Measurements from ENCODE around the gene CEP85L.

CEP85L gene

GRCh38 chr6:118660218-118660569, 8.8 kb upstream of the CEP85L start:
- DNase-seq (ENCODE audit: low read depth in 2 of 2) = no peak

GRCh38 chr6:118659513-118660217, 8.3 kb upstream of the CEP85L start:
- DNase-seq (ENCODE audit: low read depth in 2 of 2) = no peak

- DNase-seq (ENCODE audit: low read depth in 2 of 2) = no peak
Observed at GRCh38 chr6:118656847-118657451, 5.6 kb upstream of the CEP85L start.

GRCh38 chr6:118652051-118652615, 742 bp upstream of the CEP85L start:
- DNase-seq (ENCODE audit: low read depth in 2 of 2) = no peak

GRCh38 chr6:118650582-118651281, 659 bp downstream of the CEP85L start:
- DNase-seq (ENCODE audit: low read depth in 2 of 2) = no peak

- no peak for DNase-seq (ENCODE audit: low read depth in 2 of 2)
Observed at GRCh38 chr6:118649918-118650581, 1.3 kb downstream of the CEP85L start.

- no peak for DNase-seq (ENCODE audit: low read depth in 2 of 2)
Observed at GRCh38 chr6:118648866-118649554, 2.4 kb downstream of the CEP85L start.

- no peak for DNase-seq (ENCODE audit: low read depth in 2 of 2)
Observed at GRCh38 chr6:118646977-118647376, 4.4 kb downstream of the CEP85L start.

- no peak for DNase-seq (ENCODE audit: low read depth in 2 of 2)
Observed at GRCh38 chr6:118645395-118645794, 6.0 kb downstream of the CEP85L start.

GRCh38 chr6:118644007-118644406, 7.4 kb downstream of the CEP85L start:
- DNase-seq (ENCODE audit: low read depth in 2 of 2) = no peak

GRCh38 chr6:118641042-118641441, 10.3 kb downstream of the CEP85L start:
- DNase-seq (ENCODE audit: low read depth in 2 of 2) = no peak

- no peak for DNase-seq (ENCODE audit: low read depth in 2 of 2)
Observed at GRCh38 chr6:118639054-118639964, 12.1 kb downstream of the CEP85L start.

- no peak for DNase-seq (ENCODE audit: low read depth in 2 of 2)
Observed at GRCh38 chr6:118638288-118638687, 13.1 kb downstream of the CEP85L start.

GRCh38 chr6:118635909-118636735, 15.3 kb downstream of the CEP85L start:
- no peak for DNase-seq (ENCODE audit: low read depth in 2 of 2)

GRCh38 chr6:118632359-118632758, 19.0 kb downstream of the CEP85L start:
- no peak for DNase-seq (ENCODE audit: low read depth in 2 of 2)

- DNase-seq (ENCODE audit: low read depth in 2 of 2) = no peak
Observed at GRCh38 chr6:118630923-118631322, 20.5 kb downstream of the CEP85L start.

- DNase-seq (ENCODE audit: low read depth in 2 of 2) = no peak
Observed at GRCh38 chr6:118630067-118630466, 21.3 kb downstream of the CEP85L start.

- no peak for DNase-seq (ENCODE audit: low read depth in 2 of 2)
Observed at GRCh38 chr6:118627724-118628123, 23.7 kb downstream of the CEP85L start.

GRCh38 chr6:118625833-118626232, 25.6 kb downstream of the CEP85L start:
- DNase-seq (ENCODE audit: low read depth in 2 of 2) = no peak
